ENCODE measurements around the gene SV2A. TPM values are rescaled to one million over a fixed set of nuclear protein-coding genes. Genes with fewer than 3 reads are reported as not detected.

Gene SV2A, protein sequence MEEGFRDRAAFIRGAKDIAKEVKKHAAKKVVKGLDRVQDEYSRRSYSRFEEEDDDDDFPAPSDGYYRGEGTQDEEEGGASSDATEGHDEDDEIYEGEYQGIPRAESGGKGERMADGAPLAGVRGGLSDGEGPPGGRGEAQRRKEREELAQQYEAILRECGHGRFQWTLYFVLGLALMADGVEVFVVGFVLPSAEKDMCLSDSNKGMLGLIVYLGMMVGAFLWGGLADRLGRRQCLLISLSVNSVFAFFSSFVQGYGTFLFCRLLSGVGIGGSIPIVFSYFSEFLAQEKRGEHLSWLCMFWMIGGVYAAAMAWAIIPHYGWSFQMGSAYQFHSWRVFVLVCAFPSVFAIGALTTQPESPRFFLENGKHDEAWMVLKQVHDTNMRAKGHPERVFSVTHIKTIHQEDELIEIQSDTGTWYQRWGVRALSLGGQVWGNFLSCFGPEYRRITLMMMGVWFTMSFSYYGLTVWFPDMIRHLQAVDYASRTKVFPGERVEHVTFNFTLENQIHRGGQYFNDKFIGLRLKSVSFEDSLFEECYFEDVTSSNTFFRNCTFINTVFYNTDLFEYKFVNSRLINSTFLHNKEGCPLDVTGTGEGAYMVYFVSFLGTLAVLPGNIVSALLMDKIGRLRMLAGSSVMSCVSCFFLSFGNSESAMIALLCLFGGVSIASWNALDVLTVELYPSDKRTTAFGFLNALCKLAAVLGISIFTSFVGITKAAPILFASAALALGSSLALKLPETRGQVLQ
- 1.0 and 1.3 TPM in 2 replicates for total RNA-seq (2014; rRNA removed; shearing (Covaris generic))
- 1.2 and 1.9 TPM in 2 replicates for total RNA-seq (2022)
- percentile 31 among the genes with signal in this experiment for Bru-seq, nascent RNA
- BruChase-seq, experiment 1, labeled RNA remaining after a 6-hour chase, result percentile 31 among the genes with signal in this experiment
- percentile 35 among the genes with signal in this experiment for BruChase-seq, experiment 2, labeled RNA remaining after a 2-hour chase
- long read RNA-seq, full-length matches to known transcripts, result 2 of 3 reads
- long read RNA-seq, partial matches to known transcripts, result 0 of 3 reads
- long read RNA-seq, other reads (novel, unspliced or antisense), result 1 of 3 reads

DNA sequence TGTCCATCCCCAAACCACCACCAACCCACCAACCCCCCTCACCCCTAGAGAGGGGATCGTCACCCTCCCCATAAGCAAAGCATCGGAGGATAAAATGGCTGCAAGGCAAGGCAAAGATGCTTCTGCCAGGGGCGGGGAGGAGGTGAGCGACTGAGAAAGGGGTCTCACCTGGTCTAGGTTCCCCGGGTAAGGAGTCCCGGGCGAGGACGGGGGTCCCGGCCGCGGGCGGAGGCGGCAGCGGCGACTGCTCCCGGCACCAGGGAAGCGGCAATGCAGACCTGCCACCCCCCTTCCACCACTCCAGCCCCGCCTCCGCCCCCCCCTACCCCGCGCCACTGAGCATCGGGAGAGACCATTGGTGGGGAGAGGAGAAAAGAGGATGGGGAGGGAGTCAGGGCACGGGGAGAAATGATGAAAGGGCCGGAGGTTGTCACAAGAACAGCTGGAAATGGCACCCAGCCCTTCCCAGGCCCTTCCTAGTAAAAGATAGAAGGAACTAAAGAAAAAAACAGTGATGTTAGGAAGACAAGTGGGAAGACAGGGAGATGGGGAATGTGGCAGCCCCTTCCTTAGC is at the start of gene SV2A:
Gene SV2A, minus strand, starts transcription at position 274 of the 574 bp plus-strand sequence. CDS start 4,004 bp downstream, outside the sequence.
- Histone ChIP-seq H4K20me1 (ENCODE audit: insufficient read depth, low read length) (no peaks in the 10 kb centered on the region), H2AFZ (ENCODE audit: low read length) (0 out of 2 replicates have a peak within 1 kb of the TSS, but pooled peaks have one; percentile 22), H3K36me3 (ENCODE audit: insufficient read depth, low read length) (peaks cover 14% of the 10 kb centered on the region), H3K79me2 (ENCODE audit: insufficient read depth, low read depth, low read length) (no peaks in the 10 kb centered on the region), H3K9me2 (ENCODE audit: insufficient read depth, low read length) (no peaks in the 10 kb centered on the region), H3K4me3 (ENCODE audit: low read depth, low read length, poor library complexity, severe bottlenecking) (peak within 1 kb of the TSS; percentile 64), H3K4me2 (ENCODE audit: low read length) (peak within 1 kb of the TSS; percentile 62), H3K9me3 (ENCODE audit: low read length) (no peaks in the 10 kb centered on the region), H3K27ac (ENCODE audit: low read depth, low read length, poor library complexity, severe bottlenecking) (no peak within 1 kb of the TSS), H3K4me1 (ENCODE audit: insufficient read depth, low read length, poor library complexity, severe bottlenecking) (peaks cover 15% of the 10 kb centered on the region)
- CTCF ChIA-PET (ENCODE audit: unreplicated experiment), result no interaction called here
- no TSS peak for BruUV-seq (replicated peaks)
- intact Hi-C loops (cut with micrococcal nuclease; ENCODE audit: unreplicated experiment), result no loop called here
- TF ChIP-seq, protein P1, sequence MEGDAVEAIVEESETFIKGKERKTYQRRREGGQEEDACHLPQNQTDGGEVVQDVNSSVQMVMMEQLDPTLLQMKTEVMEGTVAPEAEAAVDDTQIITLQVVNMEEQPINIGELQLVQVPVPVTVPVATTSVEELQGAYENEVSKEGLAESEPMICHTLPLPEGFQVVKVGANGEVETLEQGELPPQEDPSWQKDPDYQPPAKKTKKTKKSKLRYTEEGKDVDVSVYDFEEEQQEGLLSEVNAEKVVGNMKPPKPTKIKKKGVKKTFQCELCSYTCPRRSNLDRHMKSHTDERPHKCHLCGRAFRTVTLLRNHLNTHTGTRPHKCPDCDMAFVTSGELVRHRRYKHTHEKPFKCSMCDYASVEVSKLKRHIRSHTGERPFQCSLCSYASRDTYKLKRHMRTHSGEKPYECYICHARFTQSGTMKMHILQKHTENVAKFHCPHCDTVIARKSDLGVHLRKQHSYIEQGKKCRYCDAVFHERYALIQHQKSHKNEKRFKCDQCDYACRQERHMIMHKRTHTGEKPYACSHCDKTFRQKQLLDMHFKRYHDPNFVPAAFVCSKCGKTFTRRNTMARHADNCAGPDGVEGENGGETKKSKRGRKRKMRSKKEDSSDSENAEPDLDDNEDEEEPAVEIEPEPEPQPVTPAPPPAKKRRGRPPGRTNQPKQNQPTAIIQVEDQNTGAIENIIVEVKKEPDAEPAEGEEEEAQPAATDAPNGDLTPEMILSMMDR (conservative IDR thresholded peaks at IDR 0.05; ENCODE audit: low read length), result no peak
- no peak for TF ChIP-seq EZH2phosphoT487 (IDR thresholded peaks at IDR 0.05; ENCODE audit: borderline replicate concordance, low read depth, low read length)
- POLR2A ChIA-PET, result interaction anchor here (0.7 kb wide), 1 partner anchor 34 kb away, joined by 4 read pairs; no protein-coding TSS in a partner anchor
- DNase-seq (ENCODE audit: low spot score), result peak; percentile 17

DNA sequence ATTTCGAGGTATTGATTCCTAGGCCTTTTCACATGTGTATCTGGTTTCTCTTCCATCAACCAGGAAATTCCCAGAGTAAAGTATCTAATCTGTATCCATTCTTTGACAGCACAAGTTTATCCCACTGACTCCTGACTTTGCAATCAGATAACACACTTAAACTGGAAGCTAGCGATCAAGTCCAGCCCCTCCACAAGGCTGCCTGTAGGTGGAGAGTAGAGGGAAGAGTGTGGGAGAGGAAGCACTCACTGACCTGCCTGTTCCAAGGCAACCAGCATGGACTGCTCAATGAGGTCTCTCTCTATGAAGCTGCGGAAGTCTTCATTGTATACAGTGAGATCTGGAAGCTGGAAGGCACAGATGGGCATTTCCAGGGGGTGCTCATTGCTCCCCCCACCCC is 49.4 kb upstream of the SV2A start:
- peaks cover 4% of the 10 kb centered on the region; the same call in 1 of the 2 replicates for H4K20me1 ChIP-seq (ENCODE audit: insufficient read depth, low read length)
- no peak overlapping the region for H3K27ac ChIP-seq (ENCODE audit: low read depth, low read length, poor library complexity, severe bottlenecking)
- ChIA-PET POLR2A (no interaction called here), CTCF (ENCODE audit: unreplicated experiment) (no interaction called here)
- H3K4me3 ChIP-seq (ENCODE audit: low read depth, low read length, poor library complexity, severe bottlenecking), result no peak overlapping the region
- intact Hi-C loops (cut with micrococcal nuclease; ENCODE audit: unreplicated experiment), result no loop called here
- H3K36me3 ChIP-seq (ENCODE audit: insufficient read depth, low read length), result no peaks in the 10 kb centered on the region
- no peak for DNase-seq (ENCODE audit: low spot score)
- H3K9me2 ChIP-seq (ENCODE audit: insufficient read depth, low read length), result no peaks in the 10 kb centered on the region
- no peaks in the 10 kb centered on the region for H3K79me2 ChIP-seq (ENCODE audit: insufficient read depth, low read depth, low read length)
- no peak overlapping the region for H2AFZ ChIP-seq (ENCODE audit: low read length)
- TF ChIP-seq EZH2phosphoT487 (IDR thresholded peaks at IDR 0.05; ENCODE audit: borderline replicate concordance, low read depth, low read length), result no peak
- TF ChIP-seq, protein P1 (conservative IDR thresholded peaks at IDR 0.05; ENCODE audit: low read length), result no peak
- no TSS peak for BruUV-seq (replicated peaks)
- H3K4me1 ChIP-seq (ENCODE audit: insufficient read depth, low read length, poor library complexity, severe bottlenecking), result peaks cover 4% of the 10 kb centered on the region
- no peaks in the 10 kb centered on the region for H3K9me3 ChIP-seq (ENCODE audit: low read length)
- H3K4me2 ChIP-seq (ENCODE audit: low read length), result no peak overlapping the region

Data from OCI-LY7 (cell line).